WI38 (cell line): ENCODE data around the gene ACKR3.

Experiments used
- H3K4me3 ChIP-seq: 2 replicates; pipeline ENCODE4 v1.5.1; 2011; ENCODE audit warnings: low read depth, mild to moderate bottlenecking, control low read depth, low read length
- TF ChIP-seq, protein P1 (sequence below): IDR thresholded peaks from 2 replicates; pipeline ENCODE4 v1.5.1; 2012; ENCODE audit warnings: low read depth, mild to moderate bottlenecking, control low read depth, low read length

Gene ACKR3

DNA sequence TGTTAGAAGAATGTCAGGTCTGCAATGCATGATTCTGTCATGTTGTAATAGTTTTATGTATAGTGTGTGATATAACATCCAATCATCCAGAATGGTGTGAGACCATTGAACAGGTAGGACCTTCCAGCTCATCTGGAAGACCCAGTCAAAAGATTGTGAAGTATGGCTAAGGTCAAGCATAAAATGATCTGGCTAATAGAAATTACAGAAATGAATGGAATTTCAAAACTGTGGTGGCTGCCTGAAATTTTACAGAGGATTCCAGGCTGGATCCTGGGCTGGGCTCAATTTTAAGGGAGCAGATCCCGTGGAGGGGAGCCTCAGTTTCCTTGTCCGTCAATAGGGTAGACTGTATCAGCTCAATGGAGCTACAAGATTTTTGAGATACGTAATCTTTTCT, 39.1 kb downstream of the ACKR3 start:
- H3K4me3 ChIP-seq, result no peak overlapping the region
- TF ChIP-seq, protein P1, sequence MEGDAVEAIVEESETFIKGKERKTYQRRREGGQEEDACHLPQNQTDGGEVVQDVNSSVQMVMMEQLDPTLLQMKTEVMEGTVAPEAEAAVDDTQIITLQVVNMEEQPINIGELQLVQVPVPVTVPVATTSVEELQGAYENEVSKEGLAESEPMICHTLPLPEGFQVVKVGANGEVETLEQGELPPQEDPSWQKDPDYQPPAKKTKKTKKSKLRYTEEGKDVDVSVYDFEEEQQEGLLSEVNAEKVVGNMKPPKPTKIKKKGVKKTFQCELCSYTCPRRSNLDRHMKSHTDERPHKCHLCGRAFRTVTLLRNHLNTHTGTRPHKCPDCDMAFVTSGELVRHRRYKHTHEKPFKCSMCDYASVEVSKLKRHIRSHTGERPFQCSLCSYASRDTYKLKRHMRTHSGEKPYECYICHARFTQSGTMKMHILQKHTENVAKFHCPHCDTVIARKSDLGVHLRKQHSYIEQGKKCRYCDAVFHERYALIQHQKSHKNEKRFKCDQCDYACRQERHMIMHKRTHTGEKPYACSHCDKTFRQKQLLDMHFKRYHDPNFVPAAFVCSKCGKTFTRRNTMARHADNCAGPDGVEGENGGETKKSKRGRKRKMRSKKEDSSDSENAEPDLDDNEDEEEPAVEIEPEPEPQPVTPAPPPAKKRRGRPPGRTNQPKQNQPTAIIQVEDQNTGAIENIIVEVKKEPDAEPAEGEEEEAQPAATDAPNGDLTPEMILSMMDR, result no peak

DNA sequence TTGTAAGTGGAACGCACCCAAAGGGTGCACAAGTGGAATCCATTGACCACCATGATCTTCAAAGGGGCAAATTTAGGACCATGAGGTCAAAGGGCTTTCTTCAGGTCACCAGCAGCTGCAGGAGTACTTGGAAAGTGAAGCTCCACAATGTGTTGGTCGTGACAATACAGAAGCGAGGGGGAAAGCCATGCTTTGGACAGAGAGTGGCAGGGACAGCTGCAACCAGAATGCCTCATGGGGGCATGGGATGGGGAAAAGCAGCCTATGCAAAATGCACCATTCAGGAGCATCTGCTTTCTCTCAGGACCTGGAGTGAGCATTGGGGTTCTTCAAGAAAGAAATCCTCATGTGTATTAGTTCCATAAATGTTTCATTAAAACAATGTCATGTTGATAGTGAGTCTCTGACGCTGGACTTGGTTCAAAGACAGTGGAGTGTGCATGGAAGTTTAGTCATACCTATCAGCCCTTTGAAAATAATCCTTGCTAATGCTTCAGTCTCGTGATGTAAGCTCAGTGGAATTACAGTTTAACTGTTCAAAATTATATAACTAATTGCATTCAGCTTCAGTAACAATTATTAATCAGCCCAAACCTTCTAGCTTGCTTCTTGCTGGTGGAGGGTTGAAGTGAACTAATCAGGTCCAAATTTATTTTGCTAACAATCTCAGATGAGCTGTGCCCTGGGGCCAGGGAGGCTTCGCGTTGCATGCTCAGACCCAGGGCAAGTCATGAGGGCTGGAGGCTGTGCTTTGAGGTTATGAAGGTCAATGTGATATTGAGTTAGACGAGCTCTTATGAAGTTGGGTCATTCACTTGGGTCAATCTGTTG, 41.6 kb downstream of the ACKR3 start:
- no peak overlapping the region for H3K4me3 ChIP-seq
- TF ChIP-seq, protein P1, result no peak

DNA sequence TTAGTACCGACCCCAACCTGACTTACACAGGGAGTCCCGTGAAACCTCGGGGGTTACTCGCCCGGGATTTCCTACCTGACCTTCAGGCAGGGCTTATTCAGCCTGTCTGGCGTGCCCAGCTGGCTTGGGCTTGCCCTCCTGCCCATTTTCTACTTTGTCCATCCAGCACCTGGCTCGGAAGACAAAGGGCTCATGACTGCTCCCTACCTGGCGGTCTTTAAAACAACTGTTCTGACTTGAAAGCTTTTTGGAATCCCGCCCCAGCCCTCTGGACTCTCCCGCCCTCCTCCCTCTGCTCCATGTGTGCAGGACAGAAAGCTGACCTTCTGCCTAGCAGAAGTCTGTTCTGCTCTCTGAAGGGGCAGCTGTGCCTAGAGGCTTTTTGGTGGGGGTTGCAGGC, 43.1 kb downstream of the ACKR3 start:
- no peak overlapping the region for H3K4me3 ChIP-seq

DNA sequence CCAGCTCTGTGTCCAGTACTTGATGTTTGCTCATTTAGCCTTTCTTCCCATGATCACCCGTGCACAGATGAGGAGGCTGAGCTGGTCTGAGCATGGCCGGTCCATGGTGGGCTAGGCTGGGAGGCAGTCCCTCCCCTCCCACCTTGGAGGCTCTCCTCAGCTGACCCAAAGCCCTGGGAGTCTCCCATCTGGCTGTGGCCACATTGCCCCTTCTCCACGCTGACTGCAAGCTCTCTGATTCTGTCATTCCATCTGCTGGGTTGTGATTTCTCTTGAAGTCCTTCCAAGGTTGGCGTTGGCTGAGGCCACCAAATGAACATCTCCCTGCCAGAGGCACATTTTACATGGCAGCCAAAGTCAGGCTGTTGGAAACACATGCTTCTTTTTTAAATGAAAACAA, 44.0 kb downstream of the ACKR3 start:
- H3K4me3 ChIP-seq, result no peak overlapping the region
- TF ChIP-seq, protein P1, result no peak

More for the DNA sequence above, 43.1 kb downstream of the ACKR3 start:
- TF ChIP-seq, protein P1, result no peak

DNA sequence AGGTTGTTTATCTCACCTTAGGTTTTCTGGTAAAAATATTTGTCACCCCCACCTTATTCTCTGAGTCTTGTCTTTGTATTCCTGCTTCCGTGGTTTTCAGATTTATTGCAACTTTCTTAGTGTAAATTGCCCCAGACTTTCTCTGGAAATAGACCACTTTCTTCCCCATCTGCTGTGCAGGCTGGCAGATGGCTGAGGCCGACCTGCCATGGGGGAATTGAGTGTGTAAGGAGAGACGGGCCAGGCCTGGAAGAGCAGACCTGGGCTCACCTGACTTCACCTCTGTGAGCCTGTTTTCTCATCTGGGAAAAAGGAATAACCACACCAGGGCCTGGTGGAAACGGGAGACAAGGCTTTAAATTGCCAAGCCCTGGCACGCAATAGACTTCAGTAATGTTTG, 44.9 kb downstream of the ACKR3 start:
- TF ChIP-seq, protein P1, result no peak
- no peak overlapping the region for H3K4me3 ChIP-seq

DNA sequence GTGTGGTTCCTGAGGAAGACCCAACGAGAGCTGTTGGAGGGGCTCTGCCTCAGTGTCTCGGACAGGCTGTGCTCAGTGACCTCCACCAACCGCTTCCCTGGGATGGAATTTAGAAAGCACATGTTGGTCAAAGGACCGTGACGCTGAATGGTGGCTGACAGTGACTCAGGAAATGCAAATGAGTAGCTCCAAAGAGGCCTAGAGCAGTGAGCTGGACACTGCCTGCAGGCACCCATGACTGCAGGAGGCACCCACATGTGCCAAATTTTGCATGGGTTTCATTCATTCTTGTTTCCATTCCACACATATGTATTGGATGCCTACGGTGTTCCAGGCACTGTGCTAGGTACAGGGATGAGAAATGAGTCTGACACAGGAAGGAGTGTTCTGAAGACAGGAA, 46.4 kb downstream of the ACKR3 start:
- TF ChIP-seq, protein P1, result no peak
- no peak overlapping the region for H3K4me3 ChIP-seq

DNA sequence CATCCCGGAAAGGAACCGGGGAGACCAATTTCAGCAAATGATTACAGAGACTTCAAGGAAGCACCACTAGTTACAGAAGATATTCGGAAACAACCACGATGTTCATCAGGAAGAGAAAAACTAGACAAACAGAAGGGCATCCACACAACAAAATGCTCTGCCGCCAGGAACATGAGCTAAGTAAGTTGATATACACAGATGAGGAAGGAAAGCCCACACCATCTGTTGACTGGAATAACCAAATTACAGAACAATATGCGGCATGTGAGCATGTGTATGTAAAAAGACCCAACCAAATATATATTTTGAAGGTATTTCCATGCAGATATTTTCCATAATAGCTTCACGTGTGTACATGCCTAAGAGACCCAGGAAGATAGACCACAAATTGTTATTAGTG, 47.0 kb downstream of the ACKR3 start:
- TF ChIP-seq, protein P1, result no peak
- H3K4me3 ChIP-seq, result no peak overlapping the region
